Mesothelial cell of epicardium (in vitro differentiated cells): Measurements from ENCODE around the gene TTLL7. TPM values are rescaled to one million over a fixed set of nuclear protein-coding genes. Genes with fewer than 3 reads are reported as not detected.

Experiments
- DNase-seq, 2 experiments: peaks; one replicate each; pipeline ENCODE4 v3.0.0; 2021; ENCODE audit warnings: low spot score in 2 of 2; ENCODE audit not compliant: unreplicated experiment in 2 of 2
- H3K27ac Mint-ChIP-seq: 2 replicates; pipeline ENCODE4 v1.8.0; 2021; ENCODE audit warnings: mixed read lengths
- H3K27me3 Mint-ChIP-seq: 2 replicates; pipeline ENCODE4 v1.8.0; 2021; ENCODE audit warnings: low read depth, mixed read lengths
- H3K36me3 Mint-ChIP-seq: 2 replicates; pipeline ENCODE4 v1.8.0; 2021; ENCODE audit warnings: mixed read lengths
- H3K4me1 Mint-ChIP-seq: 2 replicates; pipeline ENCODE4 v1.8.0; 2021; ENCODE audit warnings: mixed read lengths
- H3K4me3 Mint-ChIP-seq: 2 replicates; pipeline ENCODE4 v1.8.0; 2021; ENCODE audit warnings: mild to moderate bottlenecking, moderate library complexity, mixed read lengths
- H3K9me3 Mint-ChIP-seq: 2 replicates; pipeline ENCODE4 v1.8.0; 2021; ENCODE audit warnings: mixed read lengths
- CTCF ChIP-seq: fragments of 200-600 bp; sonication (generic); IDR thresholded peaks from one replicate; pipeline ENCODE4 v1.5.0; 2021; ENCODE audit warnings: antibody characterized with exemption; ENCODE audit not compliant: unreplicated experiment
- total RNA-seq: library from RNA; stranded (reverse); gene quantifications from 3 replicates; pipeline ENCODE4 v1.2.1, GENCODE V29; 2021

Gene TTLL7
- total RNA-seq, 1 donor from 2014 or later: 12.7 TPM

DNA sequence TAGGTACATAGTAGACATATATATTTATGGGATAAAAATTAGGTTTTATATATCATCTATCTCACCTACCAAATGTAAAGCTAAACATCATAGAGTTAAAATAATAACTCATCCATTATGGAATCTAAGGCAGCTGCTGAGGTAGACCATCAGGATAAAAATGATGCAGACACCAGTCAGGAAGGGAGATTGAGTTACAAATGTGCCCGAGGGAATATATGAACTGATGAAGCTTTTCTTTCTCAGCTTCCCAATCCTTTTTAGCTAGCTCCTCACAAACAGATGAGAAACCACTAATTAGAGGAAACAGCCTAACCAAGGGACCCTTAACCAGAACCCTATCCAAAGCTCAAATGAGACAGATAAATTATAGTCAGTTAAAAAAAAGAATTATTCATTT, 20.9 kb downstream of the TTLL7 start:
- no peak overlapping the region for H3K4me3 Mint-ChIP-seq
- no peak overlapping the region for H3K27ac Mint-ChIP-seq
- no peaks in the 10 kb centered on the region for H3K27me3 Mint-ChIP-seq
- peaks cover 24% of the 10 kb centered on the region for H3K9me3 Mint-ChIP-seq
- H3K36me3 Mint-ChIP-seq: peaks cover 9% of the 10 kb centered on the region
- no peak for DNase-seq
- no peak for TF ChIP-seq CTCF
- H3K4me1 Mint-ChIP-seq: no peaks in the 10 kb centered on the region

DNA sequence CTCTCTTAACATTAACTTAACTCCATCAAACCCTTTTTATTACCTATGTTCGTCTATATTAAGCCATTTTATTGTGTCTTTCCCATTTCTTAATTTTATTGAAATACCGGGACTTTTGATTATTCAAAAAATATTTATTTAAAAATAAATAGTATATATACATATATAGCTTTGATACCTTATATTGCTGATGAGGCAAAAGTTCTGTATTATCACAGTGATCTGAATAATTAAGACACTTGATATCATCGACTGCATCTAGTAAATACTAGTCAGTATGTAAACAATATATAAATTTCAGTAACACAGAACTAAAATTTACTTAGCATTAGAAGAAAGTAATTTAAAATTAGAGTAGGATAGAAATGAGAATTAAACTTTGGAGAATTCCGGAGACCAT, 22.0 kb downstream of the TTLL7 start:
- Mint-ChIP-seq H3K27ac (no peak overlapping the region), H3K36me3 (peaks cover under 1% of the 10 kb centered on the region), H3K9me3 (peaks cover 24% of the 10 kb centered on the region), H3K27me3 (no peaks in the 10 kb centered on the region), H3K4me1 (no peaks in the 10 kb centered on the region), H3K4me3 (no peak overlapping the region)
- DNase-seq: no peak
- TF ChIP-seq CTCF: no peak

DNA sequence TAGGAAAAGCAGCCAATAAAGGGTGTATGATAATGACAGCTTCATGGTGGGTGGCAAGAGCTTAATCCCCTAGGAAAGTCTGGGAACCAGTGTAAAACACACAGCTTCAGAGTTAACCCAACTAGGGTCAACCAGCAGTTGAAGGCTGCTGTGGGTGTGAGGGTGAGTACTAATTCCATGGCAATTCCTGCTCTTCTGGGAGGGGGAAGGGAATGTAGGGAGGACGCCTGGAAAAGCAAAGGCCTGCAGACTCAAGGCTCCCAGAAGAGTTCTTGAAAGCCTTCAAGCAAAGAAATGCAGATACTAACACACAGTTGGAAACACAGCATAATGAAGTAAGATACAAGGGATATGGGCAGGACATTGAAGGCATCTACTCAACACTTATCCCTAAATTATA, 28.1 kb downstream of the TTLL7 start:
- peaks cover 1% of the 10 kb centered on the region for H3K36me3 Mint-ChIP-seq
- TF ChIP-seq CTCF: no peak
- H3K4me3 Mint-ChIP-seq: no peak overlapping the region
- H3K4me1 Mint-ChIP-seq: no peaks in the 10 kb centered on the region
- H3K9me3 Mint-ChIP-seq: peaks cover 19% of the 10 kb centered on the region
- H3K27ac Mint-ChIP-seq: no peak overlapping the region
- no peak for DNase-seq
- no peaks in the 10 kb centered on the region for H3K27me3 Mint-ChIP-seq

DNA sequence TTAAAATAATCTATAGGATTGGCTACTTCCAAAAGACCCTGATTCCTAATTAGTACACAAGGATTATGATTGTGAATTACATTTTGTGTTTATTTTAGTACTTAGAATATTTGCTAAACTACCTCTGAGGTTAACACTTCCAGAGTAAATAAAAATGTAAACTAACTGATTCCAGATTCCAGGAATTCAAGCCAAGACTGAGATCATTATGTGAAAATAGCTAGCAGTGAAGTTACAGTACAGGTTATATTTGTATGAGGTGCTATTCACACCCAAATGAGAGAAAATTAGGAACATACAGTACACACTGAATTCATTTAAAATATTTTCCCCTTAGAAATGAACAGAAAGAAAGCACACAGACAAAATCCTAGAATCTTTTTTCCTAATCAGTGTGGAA, 28.8 kb downstream of the TTLL7 start:
- Mint-ChIP-seq H3K4me1 (no peaks in the 10 kb centered on the region), H3K27ac (no peak overlapping the region), H3K4me3 (no peak overlapping the region), H3K36me3 (peaks cover 1% of the 10 kb centered on the region), H3K27me3 (no peaks in the 10 kb centered on the region), H3K9me3 (peaks cover 19% of the 10 kb centered on the region)
- DNase-seq: no peak
- no peak for TF ChIP-seq CTCF

DNA sequence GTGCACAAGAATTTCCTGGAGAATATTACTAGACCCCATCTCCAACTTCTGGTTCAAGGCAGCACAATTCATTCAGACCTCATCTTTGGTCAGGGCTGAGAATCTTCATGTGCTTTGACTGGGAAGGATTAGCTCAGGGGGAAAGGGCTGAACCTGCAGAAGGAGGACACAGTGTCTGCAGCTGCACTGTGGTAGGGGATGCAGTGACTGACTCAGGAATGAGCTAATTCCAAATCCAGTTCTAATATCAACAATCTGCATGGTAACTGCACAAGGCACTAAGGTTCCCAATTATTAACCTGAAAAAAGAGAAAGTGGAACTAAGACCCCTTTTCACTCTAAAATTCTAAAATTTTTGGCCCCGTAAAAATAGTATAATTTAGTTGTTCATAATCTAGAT, 31.6 kb downstream of the TTLL7 start:
- H3K4me1 Mint-ChIP-seq: no peaks in the 10 kb centered on the region
- DNase-seq: no peak
- H3K36me3 Mint-ChIP-seq: peaks cover 1% of the 10 kb centered on the region
- H3K4me3 Mint-ChIP-seq: no peak overlapping the region
- peaks cover 3% of the 10 kb centered on the region for H3K9me3 Mint-ChIP-seq
- no peak for TF ChIP-seq CTCF
- no peak overlapping the region for H3K27ac Mint-ChIP-seq
- H3K27me3 Mint-ChIP-seq: no peaks in the 10 kb centered on the region

GRCh38 chr1:83964153-83964552, 34.8 kb downstream of the TTLL7 start:
- no peak for DNase-seq
- no peak overlapping the region for H3K4me3 Mint-ChIP-seq
- H3K27ac Mint-ChIP-seq: no peak overlapping the region
- H3K36me3 Mint-ChIP-seq: peaks cover 1% of the 10 kb centered on the region
- peaks cover 17% of the 10 kb centered on the region for H3K4me1 Mint-ChIP-seq
- H3K27me3 Mint-ChIP-seq: no peaks in the 10 kb centered on the region
- TF ChIP-seq CTCF: no peak
- no peaks in the 10 kb centered on the region for H3K9me3 Mint-ChIP-seq
